GM18508 (cell line): ENCODE data around the gene ZNF423.
"Not testable (repeated sequence)": the region's sequence is repeated elsewhere in the genome, so short reads cannot be mapped to it uniquely, and the experiment has no call there.

Source experiments
- ATAC-seq: cut with Tn5 transposase; IDR thresholded peaks from one replicate; pipeline ENCODE4 v1.9.1; 2021; ENCODE audit warnings: moderate number of reproducible peaks; ENCODE audit not compliant: insufficient read depth, unreplicated experiment

The ZNF423 gene

DNA sequence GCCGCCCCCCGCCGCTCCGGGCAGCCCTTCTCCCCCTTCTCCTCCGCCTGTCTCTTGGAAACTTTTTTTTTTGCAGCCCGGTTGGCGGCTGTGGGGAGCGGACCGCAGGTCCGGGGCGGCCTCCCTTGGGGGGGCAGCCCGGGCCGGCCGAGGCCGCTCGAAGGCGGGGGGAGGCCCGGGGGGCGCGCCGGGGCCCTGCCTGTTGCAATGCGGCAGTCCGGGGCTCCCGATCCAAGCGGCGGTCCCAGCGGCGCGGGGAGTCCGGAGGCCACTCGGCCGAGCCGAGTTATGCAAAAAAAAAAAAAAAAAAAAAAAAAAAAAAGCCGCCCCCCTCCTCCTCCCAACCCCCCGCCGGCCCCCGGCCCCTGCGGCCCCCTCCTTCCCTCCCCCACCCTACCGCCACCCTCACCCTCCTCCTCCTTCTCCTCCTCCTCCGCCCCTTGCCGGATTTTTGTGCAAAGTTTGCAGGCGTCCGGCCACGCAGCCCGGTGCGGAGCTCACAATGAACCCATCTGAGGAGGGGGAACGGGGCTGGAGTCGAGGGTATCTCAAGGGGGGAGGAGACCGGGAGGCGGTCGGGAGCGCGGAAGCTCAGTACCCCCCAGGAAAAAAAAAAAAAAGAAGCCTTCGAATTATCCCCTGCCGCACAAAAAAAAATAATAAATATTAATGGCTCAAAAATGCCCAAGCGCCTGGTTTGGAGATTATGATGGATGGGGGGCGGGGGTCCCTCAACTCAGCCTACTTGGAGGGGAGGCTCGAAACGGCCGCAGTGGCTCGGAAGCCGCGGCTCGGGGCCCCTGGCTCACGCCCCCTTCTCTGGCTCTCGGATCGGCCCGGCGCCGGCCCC lies at the start of gene ZNF423:
Gene ZNF423 (minus strand): TSS at position 291 of the 850 bp plus-strand sequence. CDS start 338 bp downstream, outside the sequence.
- no peak for ATAC-seq

DNA sequence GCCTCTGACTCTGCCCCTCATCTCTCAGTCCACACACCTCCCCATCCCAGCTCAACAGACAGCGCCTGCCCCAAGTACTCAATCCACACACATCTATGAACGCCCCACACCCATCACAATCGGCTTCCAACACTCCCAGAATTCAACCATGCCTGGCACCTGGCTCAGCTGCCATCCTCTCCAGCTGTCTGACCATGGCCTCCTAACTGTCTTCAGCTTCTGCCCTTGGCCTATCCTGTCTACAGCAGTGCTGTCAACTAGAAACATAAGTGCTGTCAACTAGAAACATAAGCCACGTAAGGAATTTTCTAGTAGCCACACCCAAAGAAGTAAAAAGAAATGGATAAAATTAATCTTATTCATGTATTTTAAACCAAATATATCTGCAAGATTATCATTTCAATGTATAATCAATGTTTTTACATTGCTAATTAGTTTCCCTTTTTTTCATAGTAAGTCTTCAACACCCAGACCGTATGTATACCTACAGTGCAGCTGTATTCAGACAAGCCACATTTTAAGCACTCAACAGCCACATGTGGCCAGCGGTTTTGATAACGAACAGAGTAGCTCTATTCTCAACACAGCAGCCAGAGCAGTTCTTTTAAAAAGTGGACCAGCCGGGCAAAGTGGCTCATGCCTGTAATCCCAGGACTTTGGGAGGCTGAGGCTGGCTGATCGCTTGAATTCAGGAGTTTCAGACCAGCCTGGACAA lies 48.6 kb upstream of the ZNF423 start:
- ATAC-seq: no peak

DNA sequence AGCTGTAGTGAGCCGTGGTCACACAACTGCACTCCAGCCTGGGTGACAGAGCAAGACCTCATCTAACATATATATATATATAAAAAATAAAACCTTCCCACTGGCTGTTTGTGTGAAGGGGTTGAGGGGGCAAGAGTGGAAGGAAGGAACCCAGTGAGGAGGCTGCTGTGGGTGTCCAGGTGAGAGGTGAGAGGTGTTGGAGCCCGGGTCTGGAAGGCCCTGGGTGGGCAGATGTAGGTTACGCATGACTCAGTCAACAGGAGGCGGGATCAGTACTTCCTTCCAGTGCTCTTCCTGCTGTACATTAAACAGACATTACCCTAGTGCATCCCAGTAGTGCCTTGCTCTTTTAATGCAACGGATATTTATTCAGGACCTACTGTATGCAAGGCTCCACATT lies 47.0 kb upstream of the ZNF423 start:
- ATAC-seq: no peak

DNA sequence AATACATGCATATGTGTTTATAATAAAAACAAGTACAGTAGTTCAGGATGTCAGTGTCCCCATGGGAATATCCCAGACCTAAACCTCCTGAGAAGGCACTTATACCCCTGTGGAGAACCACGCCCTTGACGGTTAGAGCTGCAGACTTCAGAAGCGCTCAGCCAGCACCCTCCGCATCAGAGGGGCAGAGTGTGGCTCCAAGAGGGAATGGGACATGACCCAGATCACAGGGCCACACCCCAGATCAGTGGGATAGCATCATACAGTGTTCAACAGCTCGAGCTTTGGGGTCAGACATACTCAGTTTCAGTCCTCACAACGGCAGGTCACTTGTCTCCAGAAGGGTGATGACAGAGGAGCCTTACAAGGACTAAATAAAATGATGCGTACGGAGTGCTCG lies 45.8 kb upstream of the ZNF423 start:
- no peak for ATAC-seq

DNA sequence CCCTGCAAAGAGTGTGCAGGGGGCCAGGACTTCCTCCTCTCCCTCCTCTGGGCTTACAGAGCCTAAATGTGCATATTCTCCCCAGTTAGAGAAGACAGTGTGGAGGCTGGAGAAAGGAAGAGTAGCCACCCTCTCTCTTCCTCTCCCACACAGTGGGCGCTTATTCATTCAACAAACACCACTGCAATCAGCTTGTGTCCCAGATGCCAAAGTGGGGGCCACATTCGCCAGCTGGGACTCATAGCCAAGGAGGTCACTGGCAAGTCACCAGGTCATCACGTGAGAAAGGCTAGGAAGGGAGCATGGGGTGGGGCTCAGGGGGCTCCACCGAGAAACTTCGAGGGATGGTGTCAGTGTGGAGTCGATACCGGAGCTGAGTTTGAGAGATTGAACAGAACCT lies 45.0 kb upstream of the ZNF423 start:
- no peak for ATAC-seq

DNA sequence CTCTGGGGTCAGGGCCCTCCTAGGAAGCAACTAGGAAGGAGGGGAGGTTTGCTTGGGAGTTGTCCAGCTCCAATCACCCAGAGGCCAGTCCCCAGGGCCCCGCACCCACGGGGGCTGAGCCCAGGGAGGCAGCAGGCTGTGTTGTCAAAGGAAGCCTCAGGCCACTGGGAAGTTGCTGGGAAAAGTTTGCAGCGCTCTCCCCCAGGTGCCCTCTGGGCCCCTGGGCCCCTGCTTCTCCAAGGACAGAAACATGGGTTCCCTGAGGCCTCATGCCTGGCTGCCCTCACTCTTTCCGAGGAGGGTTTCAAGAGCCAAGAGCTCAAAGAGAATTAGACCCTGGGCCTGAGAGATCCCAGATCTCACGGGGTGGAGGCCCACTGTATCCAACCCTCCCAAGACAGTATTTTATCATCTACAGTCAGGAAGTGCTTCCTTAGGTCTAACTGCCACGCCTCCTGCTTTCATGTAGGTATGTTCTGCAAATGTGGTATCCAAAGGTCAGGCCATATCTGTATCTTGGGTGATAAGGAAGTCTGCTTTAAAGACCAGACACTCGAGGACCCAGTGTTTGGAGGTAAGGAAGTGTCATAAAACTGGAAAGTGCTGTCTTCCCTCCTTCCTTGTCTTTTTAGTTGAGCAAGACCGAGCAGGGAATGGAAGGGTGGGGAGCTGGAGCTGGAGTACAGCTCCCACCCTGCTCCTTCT lies 44.2 kb upstream of the ZNF423 start:
- no peak for ATAC-seq

DNA sequence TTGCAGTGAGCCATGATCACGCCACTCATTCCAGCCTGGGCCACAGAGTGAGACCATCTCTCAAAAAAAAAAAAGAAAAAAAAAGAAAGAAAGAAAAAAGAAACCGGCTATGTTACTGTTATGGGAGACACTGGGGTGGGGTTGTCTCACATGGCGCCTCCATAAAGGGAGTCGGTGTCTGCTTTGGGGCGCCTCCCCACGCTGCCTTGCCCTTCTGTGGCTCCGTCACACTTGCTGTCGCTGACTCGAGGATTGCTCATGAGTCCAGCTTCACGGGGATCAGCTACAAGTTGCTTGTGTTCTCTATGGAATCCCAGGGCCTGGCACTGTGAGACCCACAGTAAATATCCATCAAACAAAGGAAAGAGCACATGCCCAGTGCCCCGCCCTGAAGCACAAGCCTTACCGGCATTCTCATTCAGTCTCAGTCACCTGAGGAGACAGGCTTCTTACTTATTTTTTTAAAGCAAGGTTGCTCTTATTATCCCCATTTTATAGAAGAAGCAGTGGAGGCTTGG lies 40.6 kb upstream of the ZNF423 start:
- no peak for ATAC-seq

DNA sequence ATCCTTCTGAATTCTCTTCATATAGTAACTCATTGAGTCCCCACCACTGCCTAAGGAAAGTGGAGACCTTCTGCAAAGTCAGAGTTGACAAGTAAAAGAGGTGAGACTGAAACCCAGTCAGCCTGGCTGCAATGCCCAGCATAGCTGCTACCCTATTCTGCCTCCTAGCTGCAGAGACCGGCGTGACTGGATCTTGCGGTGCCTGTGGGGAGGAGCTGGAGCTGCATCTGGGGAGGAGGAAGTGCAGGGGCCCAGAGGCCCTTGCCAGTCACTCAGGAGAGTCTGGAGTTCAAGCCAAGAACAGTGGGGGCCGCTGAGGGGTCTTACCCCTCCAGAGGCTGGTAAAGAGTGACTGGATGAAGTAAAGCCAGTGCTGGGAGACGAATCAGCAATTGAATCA lies 35.0 kb upstream of the ZNF423 start:
- ATAC-seq: no peak

DNA sequence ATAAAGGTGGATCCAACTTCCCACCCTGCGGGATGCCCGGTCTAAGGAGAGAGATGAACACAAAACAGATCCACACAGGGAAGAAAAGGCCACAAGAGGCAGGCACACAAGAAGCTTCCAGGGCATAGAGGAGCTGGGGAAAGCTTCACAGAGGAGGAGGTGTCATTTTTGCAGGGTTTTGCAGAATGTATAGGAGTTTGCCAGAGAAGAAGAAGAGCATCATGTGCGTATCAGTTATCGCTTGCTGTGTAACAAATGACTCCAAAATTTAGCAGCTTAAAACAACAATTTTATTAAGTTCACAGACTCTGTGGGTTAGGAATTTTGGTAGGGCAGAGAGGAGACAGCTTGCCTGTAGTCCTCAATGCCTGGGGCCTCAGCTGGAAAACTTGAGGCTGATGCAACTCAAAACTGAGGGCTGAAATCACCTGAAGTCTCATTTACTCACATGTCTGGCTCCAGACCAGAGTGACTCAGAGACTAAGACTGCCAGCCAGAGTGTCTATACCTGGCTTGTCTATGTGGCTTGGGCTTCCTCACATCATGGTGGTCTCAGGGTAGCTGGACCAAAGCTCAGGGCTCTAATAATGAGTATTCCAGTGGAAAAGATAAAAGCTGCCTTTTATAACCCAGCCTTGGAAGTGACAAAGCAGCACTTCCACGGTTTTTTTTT lies 33.9 kb upstream of the ZNF423 start:
- ATAC-seq: no peak

DNA sequence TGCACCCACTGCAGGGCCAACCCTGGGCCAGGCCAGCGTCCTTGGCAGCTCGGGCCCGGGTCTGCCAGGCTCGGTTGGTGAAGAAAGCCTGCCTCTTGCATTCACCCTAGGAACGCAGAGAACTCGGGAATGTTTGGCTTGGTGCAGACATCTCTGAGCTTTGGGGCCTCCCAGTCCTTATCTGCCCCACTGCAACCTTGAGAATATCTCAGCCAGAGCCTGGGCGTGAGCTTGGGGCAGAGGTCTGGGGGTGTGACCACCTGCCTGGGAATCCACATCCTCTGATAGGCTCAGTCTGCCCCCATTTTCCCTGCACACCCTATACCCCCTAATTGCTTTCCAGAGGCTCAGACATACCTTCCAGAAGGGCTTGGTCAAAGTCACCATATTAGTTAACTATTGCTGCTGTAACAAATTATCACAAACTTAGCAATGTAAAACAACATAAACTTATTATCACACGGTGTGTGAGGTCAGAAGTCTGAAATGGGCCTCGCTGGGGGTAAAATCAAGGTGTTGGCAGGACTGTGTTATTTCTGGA lies 30.7 kb upstream of the ZNF423 start:
- ATAC-seq: no peak

DNA sequence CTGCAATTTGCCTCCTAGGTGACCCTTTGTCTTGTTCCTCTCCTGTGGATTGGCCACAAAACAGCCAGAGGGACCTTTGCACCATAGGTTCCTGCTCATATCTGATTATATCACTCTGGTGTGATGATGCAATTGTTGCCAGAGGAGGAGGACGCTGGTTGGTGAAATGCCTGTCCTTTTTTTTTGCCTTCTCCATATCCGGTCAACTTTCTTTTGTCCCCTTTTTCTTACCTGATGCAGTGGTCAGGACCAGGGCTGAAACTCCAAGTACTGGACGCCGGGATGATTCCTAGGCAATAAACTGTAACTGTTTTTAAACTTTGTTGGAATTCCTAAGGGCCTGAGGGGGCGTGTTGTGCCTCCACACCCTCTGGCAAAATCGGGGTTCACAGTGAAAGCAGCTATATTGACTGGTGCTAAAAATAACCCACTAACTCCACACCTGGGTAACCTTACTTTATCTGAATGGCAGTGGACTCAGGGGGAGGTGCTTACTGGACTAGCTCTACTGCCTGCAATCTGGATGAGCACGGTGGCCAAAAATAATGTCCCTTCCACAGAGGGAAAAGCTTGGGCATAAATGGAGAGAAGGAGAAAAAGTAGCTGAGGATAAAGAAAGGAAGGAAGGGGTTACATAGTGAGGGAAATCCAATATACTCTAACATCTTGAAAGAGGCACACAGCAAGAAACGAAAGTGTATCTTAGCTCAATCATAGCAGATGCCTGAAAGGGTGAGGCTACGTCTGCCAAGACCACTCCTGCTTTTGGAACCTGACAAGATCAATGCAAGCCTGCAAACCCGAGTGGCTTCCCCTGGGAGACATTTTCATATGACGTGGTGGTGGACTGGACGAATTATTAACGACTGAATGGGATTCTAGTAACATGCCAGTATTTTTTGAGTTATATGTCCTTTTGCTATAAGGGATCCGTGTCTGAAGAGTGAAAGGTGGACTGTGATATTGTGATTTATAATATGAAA lies 28.4 kb upstream of the ZNF423 start:
- ATAC-seq: no peak

DNA sequence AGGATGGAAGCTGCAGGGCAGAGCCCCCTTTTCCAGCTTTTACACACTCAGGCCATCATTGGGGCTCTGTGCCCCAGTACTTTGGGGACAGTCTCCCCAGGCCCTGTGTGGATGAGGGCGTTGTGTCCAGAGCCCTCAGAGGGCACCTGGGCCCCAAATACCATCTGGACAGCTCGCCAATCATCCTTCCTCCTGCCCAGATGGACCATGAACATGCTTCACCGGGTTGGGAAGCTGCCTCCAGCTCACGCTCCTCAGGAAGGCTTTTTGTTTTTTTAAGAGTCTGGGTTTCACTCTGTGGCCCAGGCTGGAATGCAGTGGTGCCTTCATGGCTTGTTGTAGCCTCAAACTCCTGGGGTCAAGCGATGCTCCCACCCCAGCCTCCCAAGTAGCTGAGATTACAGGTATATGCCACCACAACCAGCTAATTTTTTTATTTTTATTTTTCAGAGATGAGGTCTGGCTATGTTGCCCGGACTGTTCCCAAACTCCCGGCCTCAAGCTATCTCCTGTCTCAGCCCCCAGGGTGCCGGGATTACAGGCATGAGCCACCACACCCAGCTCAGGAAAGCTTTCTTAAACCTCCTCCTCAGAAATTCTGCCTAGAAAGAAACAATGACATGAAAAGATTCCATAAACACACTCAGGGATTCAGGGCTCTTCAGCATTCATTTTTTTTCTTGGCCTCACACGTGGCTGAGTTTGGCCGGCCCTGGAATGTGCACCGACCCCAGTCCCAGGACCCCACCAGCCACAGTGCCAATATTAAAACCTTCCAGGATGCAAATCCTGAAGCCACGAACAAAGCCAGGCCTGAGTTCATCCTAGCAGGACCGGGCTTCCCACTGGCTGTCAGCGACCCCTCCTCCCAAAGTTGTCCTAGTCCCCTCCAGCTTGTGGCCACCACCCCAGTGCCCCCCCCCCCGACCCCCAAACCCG lies 27.4 kb upstream of the ZNF423 start:
- ATAC-seq: no peak

DNA sequence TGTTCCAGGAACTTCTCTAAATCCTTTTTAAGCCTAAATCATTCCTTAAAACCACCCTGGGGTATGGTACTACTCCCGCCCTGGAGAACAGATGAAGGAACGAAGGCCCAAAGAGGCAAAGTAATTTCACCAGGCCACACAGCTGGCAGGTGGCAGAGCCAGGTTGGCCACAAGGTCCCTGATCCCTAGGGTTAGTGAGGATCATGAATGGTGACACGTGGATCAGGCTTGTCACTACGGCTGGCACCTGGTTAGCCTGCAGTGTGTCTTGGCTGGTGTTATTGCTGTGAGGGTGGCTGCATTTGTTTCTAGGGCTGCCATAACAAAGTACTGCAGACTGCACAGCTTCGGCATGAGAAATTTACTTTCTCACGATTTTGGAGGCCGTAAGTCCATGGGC lies 26.0 kb upstream of the ZNF423 start:
- ATAC-seq: no peak

DNA sequence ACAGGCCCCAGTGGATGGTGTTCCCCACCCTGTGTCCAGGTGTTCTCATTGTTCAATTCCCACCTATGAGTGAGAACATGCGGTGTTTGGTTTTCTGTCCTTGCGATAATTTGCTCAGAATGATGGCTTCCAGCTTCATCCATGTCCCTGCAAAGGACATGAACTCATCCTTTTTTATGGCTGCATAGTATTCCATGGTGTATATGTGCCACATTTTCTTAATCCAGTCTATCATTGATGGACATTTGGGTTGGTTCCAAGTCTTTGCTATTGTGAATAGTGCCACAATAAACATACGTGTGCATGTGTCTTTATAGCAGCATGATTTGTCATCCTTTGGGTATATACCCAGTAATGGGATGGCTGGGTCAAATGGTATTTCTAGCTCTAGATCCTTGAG lies 22.6 kb upstream of the ZNF423 start:
- not testable (repeated sequence) for ATAC-seq

DNA sequence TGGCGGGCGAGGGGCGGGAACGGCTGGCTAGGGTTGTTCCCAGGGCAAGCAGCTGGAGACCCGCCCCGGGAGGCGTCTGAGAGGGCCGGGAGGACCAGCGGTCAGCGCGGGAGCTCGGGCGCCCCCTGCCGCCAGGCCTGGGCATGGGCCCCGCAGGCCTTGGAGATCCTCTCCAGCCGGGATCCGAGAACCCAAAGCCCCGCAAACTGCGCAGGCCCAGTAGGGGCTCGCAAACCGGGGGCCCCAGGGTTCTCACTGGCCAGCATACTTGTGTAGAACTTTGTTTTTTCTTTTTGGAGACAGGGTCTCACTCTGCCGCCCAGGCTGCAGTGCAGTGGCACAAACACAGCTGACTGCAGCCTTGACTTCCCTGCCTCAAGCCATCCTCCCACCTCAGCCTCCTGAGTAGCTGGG lies 20.8 kb upstream of the ZNF423 start:
- no peak for ATAC-seq

DNA sequence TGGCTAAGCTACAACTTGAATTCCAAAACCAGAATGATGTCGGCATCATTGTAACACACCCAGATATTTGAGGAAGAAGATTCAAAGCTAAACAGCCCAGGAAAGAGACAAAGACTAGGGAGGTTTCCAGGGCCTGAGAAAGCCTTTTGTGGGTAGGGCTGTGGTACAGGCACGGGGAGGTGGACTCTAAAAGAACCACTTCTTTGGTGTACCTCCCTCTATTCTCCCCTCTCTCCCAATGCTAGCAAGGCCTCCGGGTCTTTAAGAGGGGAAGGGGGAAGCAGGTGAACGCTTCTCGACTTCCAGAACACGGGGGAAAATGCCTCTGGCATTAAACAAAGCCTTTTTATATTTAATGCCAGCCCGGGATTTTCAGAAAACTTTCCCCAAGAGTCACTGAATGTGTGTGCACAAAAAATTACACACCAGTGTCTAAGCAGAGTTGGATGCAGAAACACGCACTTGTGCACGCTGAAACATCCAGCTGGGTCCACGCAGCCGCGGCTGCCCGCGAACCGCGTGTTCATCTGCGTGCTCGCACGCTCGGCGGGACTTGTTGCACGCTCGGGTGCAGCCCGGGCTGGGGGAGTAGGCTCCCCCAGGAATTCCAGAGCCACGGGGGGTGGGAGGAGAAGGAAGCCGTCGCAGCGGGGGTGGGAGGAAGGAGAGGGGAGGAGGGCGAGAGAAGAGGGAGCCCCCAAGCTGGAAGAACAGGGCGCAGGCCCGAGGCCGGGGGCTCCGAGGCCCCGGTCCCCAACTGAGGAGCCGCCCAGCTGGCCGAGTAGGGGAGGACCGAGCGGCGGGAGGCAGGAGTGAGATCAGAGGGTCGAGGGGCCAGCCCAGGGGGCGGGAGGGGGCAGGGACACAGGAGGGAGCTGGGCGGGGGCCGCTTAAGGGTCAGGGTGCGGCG lies 20.1 kb upstream of the ZNF423 start:
- no peak for ATAC-seq
